ENCODE measurements around the gene DNAH9. TPM values are rescaled to one million over a fixed set of nuclear protein-coding genes. Genes with fewer than 3 reads are reported as not detected.

DNAH9 gene
- total RNA-seq, 1 donor from 2014 or later, result 0.41 TPM

- H3K27ac ChIP-seq, result no peak overlapping the region
- H3K4me3 ChIP-seq, result no peak overlapping the region
- no peaks in the 10 kb centered on the region for H3K27me3 ChIP-seq
- no peak for TF ChIP-seq CTCF (IDR thresholded peaks at IDR 0.05)
- DNase-seq, result no peak
- no peaks in the 10 kb centered on the region for H3K4me1 ChIP-seq
- intact Hi-C loops (cut with DNase I), result no loop called here
- ATAC-seq, result no peak
- no peaks in the 10 kb centered on the region for H3K36me3 ChIP-seq
- H3K9me3 ChIP-seq, result no peaks in the 10 kb centered on the region
Observed at GRCh38 chr17:11578998-11579397, 19.3 kb upstream of the DNAH9 start.

GRCh38 chr17:11580677-11581076 is 17.6 kb upstream of the DNAH9 start:
- Histone ChIP-seq H3K9me3 (no peaks in the 10 kb centered on the region), H3K27ac (no peak overlapping the region), H3K4me1 (no peaks in the 10 kb centered on the region), H3K4me3 (no peak overlapping the region), H3K36me3 (no peaks in the 10 kb centered on the region), H3K27me3 (no peaks in the 10 kb centered on the region)
- ATAC-seq (no peak), DNase-seq (no peak)
- TF ChIP-seq CTCF (IDR thresholded peaks at IDR 0.05), result no peak
- intact Hi-C loops (cut with DNase I), result no loop called here

- DNase-seq (no peak), ATAC-seq (no peak)
- intact Hi-C loops (cut with DNase I), result no loop called here
- H3K4me1 ChIP-seq, result no peaks in the 10 kb centered on the region
- H3K4me3 ChIP-seq, result no peak overlapping the region
- TF ChIP-seq CTCF (IDR thresholded peaks at IDR 0.05), result no peak
- no peaks in the 10 kb centered on the region for H3K9me3 ChIP-seq
- H3K27ac ChIP-seq, result no peak overlapping the region
- no peaks in the 10 kb centered on the region for H3K36me3 ChIP-seq
- H3K27me3 ChIP-seq, result no peaks in the 10 kb centered on the region
Observed at GRCh38 chr17:11582217-11582616, 16.1 kb upstream of the DNAH9 start.

- Histone ChIP-seq H3K9me3 (no peaks in the 10 kb centered on the region), H3K36me3 (no peaks in the 10 kb centered on the region), H3K4me1 (no peaks in the 10 kb centered on the region), H3K27ac (no peak overlapping the region), H3K4me3 (no peak overlapping the region), H3K27me3 (no peaks in the 10 kb centered on the region)
- TF ChIP-seq CTCF (IDR thresholded peaks at IDR 0.05), result no peak
- ATAC-seq (peak; percentile 43), DNase-seq (no peak)
- intact Hi-C loops (cut with DNase I), result no loop called here
Observed at GRCh38 chr17:11583306-11583992, 14.8 kb upstream of the DNAH9 start.

- no peaks in the 10 kb centered on the region for H3K27me3 ChIP-seq
- intact Hi-C loops (cut with DNase I), result no loop called here
- DNase-seq (no peak), ATAC-seq (no peak)
- H3K4me1 ChIP-seq, result no peaks in the 10 kb centered on the region
- TF ChIP-seq CTCF (IDR thresholded peaks at IDR 0.05), result no peak
- H3K9me3 ChIP-seq, result no peaks in the 10 kb centered on the region
- no peaks in the 10 kb centered on the region for H3K36me3 ChIP-seq
- no peak overlapping the region for H3K4me3 ChIP-seq
- no peak overlapping the region for H3K27ac ChIP-seq
Observed at GRCh38 chr17:11589716-11590115, 8.6 kb upstream of the DNAH9 start.

GRCh38 chr17:11601661-11602060 is 3.4 kb downstream of the DNAH9 start:
- Histone ChIP-seq H3K4me1 (no peaks in the 10 kb centered on the region), H3K36me3 (no peaks in the 10 kb centered on the region), H3K27me3 (no peaks in the 10 kb centered on the region), H3K4me3 (no peak overlapping the region), H3K9me3 (no peaks in the 10 kb centered on the region), H3K27ac (no peak overlapping the region)
- no peak for TF ChIP-seq CTCF (IDR thresholded peaks at IDR 0.05)
- no peak for ATAC-seq
- DNase-seq, result no peak
- intact Hi-C loops (cut with DNase I), result no loop called here
